Right hindlimb (tissue), 1 donor: ENCODE data around the gene LRRC4C.

Source experiments
- DNase-seq: peaks from one replicate; pipeline ENCODE4 v3.0.0-alpha.2; 2018

Gene LRRC4C

GRCh38 chr11:40337118-40337517, 1122.3 kb downstream of the LRRC4C start:
- DNase-seq: no peak

- peak; percentile 72 for DNase-seq
Observed at GRCh38 chr11:40328890-40329614, 1130.4 kb downstream of the LRRC4C start.

GRCh38 chr11:40323241-40323640, 1136.2 kb downstream of the LRRC4C start:
- no peak for DNase-seq

- no peak for DNase-seq
Observed at GRCh38 chr11:40321537-40321936, 1137.9 kb downstream of the LRRC4C start.

- no peak for DNase-seq
Observed at GRCh38 chr11:40316171-40316570, 1143.3 kb downstream of the LRRC4C start.

- no peak for DNase-seq
Observed at GRCh38 chr11:40315122-40315521, 1144.3 kb downstream of the LRRC4C start.

GRCh38 chr11:40314327-40314726, 1145.1 kb downstream of the LRRC4C start:
- no peak for DNase-seq

GRCh38 chr11:40306938-40307548, 1152.4 kb downstream of the LRRC4C start:
- DNase-seq: no peak

GRCh38 chr11:40302669-40303068, 1156.8 kb downstream of the LRRC4C start:
- no peak for DNase-seq

- DNase-seq: no peak
Observed at GRCh38 chr11:40295466-40295865, 1164.0 kb downstream of the LRRC4C start.

GRCh38 chr11:40294741-40295140, 1164.7 kb downstream of the LRRC4C start:
- DNase-seq: no peak

- no peak for DNase-seq
Observed at GRCh38 chr11:40294349-40294735, 1165.1 kb downstream of the LRRC4C start.

GRCh38 chr11:40293655-40294348, 1165.7 kb downstream of the LRRC4C start:
- DNase-seq: peak; percentile 87

- peak; percentile 65 for DNase-seq
Observed at GRCh38 chr11:40292721-40293508, 1166.5 kb downstream of the LRRC4C start.

- no peak for DNase-seq
Observed at GRCh38 chr11:40291741-40292140, 1167.7 kb downstream of the LRRC4C start.

GRCh38 chr11:40291329-40291728, 1168.1 kb downstream of the LRRC4C start:
- no peak for DNase-seq

GRCh38 chr11:40290171-40290631, 1169.3 kb downstream of the LRRC4C start:
- no peak for DNase-seq

GRCh38 chr11:40289370-40289769, 1170.1 kb downstream of the LRRC4C start:
- DNase-seq: no peak

- DNase-seq: no peak
Observed at GRCh38 chr11:40287916-40288803, 1171.3 kb downstream of the LRRC4C start.

- DNase-seq: no peak
Observed at GRCh38 chr11:40286137-40286536, 1173.3 kb downstream of the LRRC4C start.

- DNase-seq: no peak
Observed at GRCh38 chr11:40285558-40285957, 1173.9 kb downstream of the LRRC4C start.

GRCh38 chr11:40281052-40281580, 1178.3 kb downstream of the LRRC4C start:
- DNase-seq: peak; percentile 35
